KOPT-K1 (cell line): ENCODE measurements around the gene PTTG2.

Experiments
- H3K27ac ChIP-seq: fragments of 200-600 bp; sonication (generic); 2 replicates; pipeline ENCODE4 v1.5.1; 2016; ENCODE audit warnings: antibody characterized with exemption, mild to moderate bottlenecking, low read depth, low read length; ENCODE audit not compliant: poor library complexity, severe bottlenecking
- H3K36me3 ChIP-seq: fragments of 200-600 bp; sonication (generic); 2 replicates; pipeline ENCODE4 v1.5.1; 2017; ENCODE audit warnings: antibody characterized with exemption, mild to moderate bottlenecking, low read length, moderate library complexity; ENCODE audit not compliant: insufficient read depth
- H3K9me3 ChIP-seq: fragments of 200-600 bp; sonication (generic); 2 replicates; pipeline ENCODE4 v1.5.1; 2017; ENCODE audit warnings: antibody characterized with exemption, low read length, mild to moderate bottlenecking; ENCODE audit not compliant: insufficient read depth, poor library complexity, severe bottlenecking

The PTTG2 gene

GRCh38 chr4:37948542-37948941 lies 11.7 kb upstream of the PTTG2 start:
- peaks cover 6% of the 10 kb centered on the region; the same call in 1 of the 2 replicates for H3K36me3 ChIP-seq
- H3K9me3 ChIP-seq = no peaks in the 10 kb centered on the region
- no peak overlapping the region for H3K27ac ChIP-seq

- H3K9me3 ChIP-seq = no peaks in the 10 kb centered on the region
- no peak overlapping the region for H3K27ac ChIP-seq
- peaks cover 6% of the 10 kb centered on the region; the same call in 1 of the 2 replicates for H3K36me3 ChIP-seq
Observed at GRCh38 chr4:37949636-37950426, 10.4 kb upstream of the PTTG2 start.

GRCh38 chr4:37951461-37952352 lies 8.5 kb upstream of the PTTG2 start:
- H3K9me3 ChIP-seq = no peaks in the 10 kb centered on the region
- peaks cover 6% of the 10 kb centered on the region; the same call in 1 of the 2 replicates for H3K36me3 ChIP-seq
- no peak overlapping the region for H3K27ac ChIP-seq

GRCh38 chr4:37953156-37953555 lies 7.0 kb upstream of the PTTG2 start:
- Histone ChIP-seq H3K27ac (no peak overlapping the region), H3K9me3 (no peaks in the 10 kb centered on the region), H3K36me3 (peaks cover 6% of the 10 kb centered on the region; the same call in 1 of the 2 replicates)

- H3K27ac ChIP-seq = no peak overlapping the region
- no peaks in the 10 kb centered on the region for H3K9me3 ChIP-seq
- peaks cover 6% of the 10 kb centered on the region; the same call in 1 of the 2 replicates for H3K36me3 ChIP-seq
Observed at GRCh38 chr4:37953620-37954293, 6.4 kb upstream of the PTTG2 start.

- no peak overlapping the region for H3K27ac ChIP-seq
- H3K36me3 ChIP-seq = peaks cover 4% of the 10 kb centered on the region; the same call in 1 of the 2 replicates
- H3K9me3 ChIP-seq = no peaks in the 10 kb centered on the region
Observed at GRCh38 chr4:37956941-37957340, 3.3 kb upstream of the PTTG2 start.

GRCh38 chr4:37958932-37959331 lies 1.3 kb upstream of the PTTG2 start:
- no peaks in the 10 kb centered on the region for H3K9me3 ChIP-seq
- H3K27ac ChIP-seq = no peak overlapping the region
- no peaks in the 10 kb centered on the region for H3K36me3 ChIP-seq

- H3K27ac ChIP-seq = no peak overlapping the region
- no peaks in the 10 kb centered on the region for H3K36me3 ChIP-seq
- no peaks in the 10 kb centered on the region for H3K9me3 ChIP-seq
Observed at GRCh38 chr4:37960679-37961450, 667 bp downstream of the PTTG2 start.

- Histone ChIP-seq H3K36me3 (no peaks in the 10 kb centered on the region), H3K9me3 (no peaks in the 10 kb centered on the region), H3K27ac (no peak overlapping the region)
Observed at GRCh38 chr4:37964734-37965457, 4.7 kb downstream of the PTTG2 start.

GRCh38 chr4:37966044-37966443 lies 5.8 kb downstream of the PTTG2 start:
- no peak overlapping the region for H3K27ac ChIP-seq
- H3K36me3 ChIP-seq = no peaks in the 10 kb centered on the region
- no peaks in the 10 kb centered on the region for H3K9me3 ChIP-seq

GRCh38 chr4:37967736-37968135 lies 7.5 kb downstream of the PTTG2 start:
- Histone ChIP-seq H3K27ac (no peak overlapping the region), H3K36me3 (no peaks in the 10 kb centered on the region), H3K9me3 (no peaks in the 10 kb centered on the region)

- Histone ChIP-seq H3K27ac (no peak overlapping the region), H3K36me3 (no peaks in the 10 kb centered on the region), H3K9me3 (no peaks in the 10 kb centered on the region)
Observed at GRCh38 chr4:37968747-37969146, 8.5 kb downstream of the PTTG2 start.

- Histone ChIP-seq H3K9me3 (no peaks in the 10 kb centered on the region), H3K27ac (no peak overlapping the region), H3K36me3 (no peaks in the 10 kb centered on the region)
Observed at GRCh38 chr4:37970702-37971101, 10.5 kb downstream of the PTTG2 start.

GRCh38 chr4:37971202-37971601 lies 11.0 kb downstream of the PTTG2 start:
- Histone ChIP-seq H3K36me3 (no peaks in the 10 kb centered on the region), H3K27ac (no peak overlapping the region)

More at GRCh38 chr4:37971202-37971601, 11.0 kb downstream of the PTTG2 start:
- no peaks in the 10 kb centered on the region for H3K9me3 ChIP-seq
